Astrocyte of the hippocampus (primary cell): Measurements from ENCODE around the gene GPD2.

ENCODE experiments used
- DNase-seq: peaks from one replicate; pipeline ENCODE4 v3.0.0; 2011; ENCODE audit warnings: low read depth, low spot score

Gene GPD2

DNA sequence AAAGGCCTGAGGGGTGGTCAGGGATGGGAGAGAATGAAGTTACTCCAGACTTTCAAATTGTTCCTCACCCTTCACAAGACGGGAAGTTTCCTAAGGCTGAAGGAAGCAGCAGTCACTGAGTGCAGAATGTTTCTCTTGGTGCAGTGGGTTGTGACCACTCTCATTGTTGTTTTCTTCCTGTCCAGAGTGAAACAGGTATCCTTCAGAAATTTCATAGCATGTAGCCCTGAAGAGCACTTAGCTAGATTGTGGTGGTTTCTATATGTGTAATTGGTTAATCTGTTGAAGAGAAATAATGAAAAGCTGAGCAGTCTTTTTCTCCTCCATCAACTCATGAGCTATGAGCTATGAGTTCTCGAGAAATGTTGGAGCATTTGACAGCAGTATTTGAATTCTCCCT lies 96.8 kb downstream of the GPD2 start:
- DNase-seq, result no peak

DNA sequence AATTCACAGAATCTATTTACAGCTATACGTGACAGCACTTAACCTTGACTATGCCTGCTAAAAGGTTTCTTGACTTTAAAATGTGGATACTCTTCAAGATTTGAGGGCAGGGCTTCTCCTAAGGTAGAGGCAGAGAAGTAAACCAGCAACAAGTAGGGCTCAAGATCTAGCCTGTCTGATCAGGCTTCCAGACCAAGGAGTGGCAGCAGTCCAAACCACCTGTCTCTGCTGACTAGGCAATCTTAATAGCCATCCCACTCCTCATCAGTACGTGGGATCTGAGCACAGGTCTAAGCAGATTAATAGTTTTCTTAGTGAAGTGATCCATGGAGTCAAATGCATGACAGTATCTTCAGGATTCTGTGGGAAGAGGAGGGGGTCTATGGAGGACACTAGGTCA lies 100.4 kb downstream of the GPD2 start:
- DNase-seq, result peak; percentile 42

DNA sequence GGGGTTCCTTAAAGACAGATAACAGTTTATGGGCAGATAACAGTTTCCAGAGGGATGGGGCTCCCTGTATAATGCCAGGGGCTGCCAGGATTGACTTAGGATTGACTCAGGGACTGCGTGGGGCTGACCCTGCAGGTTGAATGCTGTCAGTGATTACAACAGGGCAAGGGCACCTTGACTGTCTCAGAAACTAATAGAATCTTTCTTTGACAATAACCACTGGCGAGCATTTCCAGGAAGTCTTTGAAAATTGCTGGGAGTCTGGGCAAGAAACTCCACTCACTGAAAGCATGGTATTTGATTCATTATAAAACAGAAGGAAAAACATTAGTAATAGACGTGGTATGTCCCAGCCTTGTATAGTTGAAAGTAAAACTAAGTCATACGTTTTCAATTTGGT lies 101.0 kb downstream of the GPD2 start:
- peak; percentile 80 for DNase-seq

- DNase-seq, result peak; percentile 69
Observed at GRCh38 chr2:156538083-156538504, 101.9 kb downstream of the GPD2 start.

DNA sequence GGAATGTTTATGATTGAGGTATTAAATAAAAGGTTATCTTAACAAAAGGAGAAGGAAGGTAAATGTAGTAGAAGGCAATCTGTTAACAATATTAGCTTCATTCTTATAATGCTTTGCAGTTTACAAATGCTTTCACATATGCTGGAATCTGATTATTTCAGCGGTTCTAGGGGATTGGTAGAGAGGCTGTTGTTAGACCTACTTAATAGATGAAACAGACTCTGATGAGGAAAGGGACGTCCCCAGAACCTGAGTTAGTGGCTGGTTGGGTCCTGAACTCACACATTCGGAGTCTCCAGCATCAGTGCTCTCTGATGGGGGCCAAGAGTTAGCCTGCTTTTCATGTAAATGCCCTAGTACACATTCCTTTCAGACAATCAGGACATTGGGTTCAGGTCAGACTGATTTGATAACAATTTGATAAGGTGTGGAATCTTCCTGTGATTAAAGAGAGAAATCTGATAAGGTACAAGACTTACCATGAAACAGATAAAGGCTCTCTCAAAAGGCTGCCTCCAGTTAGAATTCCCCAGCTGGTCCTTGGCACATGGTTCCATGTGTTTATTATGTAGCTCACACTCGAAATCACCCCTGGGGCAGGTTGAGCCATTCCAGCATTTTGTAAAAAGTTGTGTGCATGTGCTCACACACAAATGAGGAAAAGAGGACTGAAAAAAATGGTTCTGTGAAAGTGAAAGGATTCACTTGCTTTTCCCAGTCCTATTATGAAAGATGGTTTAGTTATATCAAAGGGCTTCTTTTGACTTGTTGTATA lies 103.1 kb downstream of the GPD2 start:
- DNase-seq, result no peak

DNA sequence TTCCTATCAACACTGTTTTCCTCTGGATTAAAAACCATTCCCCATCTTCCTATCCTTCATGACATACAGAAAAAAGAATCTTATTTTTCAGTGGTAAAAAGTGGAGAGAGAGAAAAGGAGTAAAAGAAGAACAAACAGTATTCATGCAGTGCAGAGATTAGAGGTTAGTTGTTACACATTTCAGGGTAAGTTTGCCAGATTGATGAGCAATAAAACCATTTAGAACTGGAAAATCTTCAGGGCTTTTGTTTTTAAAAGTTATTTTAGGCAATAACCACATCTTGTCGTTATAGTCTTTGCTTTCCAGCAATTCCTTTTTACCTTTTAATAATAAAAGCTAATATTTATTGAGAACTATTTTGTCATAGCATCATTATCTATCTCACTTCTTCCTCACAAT lies 104.5 kb downstream of the GPD2 start:
- no peak for DNase-seq

DNA sequence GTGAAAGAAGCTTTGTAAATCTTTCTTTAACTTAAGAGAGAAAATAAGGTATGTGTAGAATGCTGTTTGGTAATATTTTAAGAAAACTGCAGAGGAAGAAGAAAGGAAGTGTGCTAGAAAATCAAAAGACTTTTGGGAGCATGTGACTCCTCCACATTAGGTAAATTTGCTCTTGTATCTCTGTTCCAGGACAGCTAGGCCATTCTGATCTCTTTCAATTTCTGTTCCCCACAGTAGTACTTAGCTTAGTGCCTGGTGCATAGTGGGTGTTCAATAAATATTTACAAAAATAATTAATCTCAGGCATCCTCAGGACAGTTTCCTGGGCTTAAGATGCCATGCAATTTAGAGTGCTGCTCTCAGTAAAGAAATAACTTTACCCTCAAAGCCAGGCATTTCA lies 105.0 kb downstream of the GPD2 start:
- no peak for DNase-seq

DNA sequence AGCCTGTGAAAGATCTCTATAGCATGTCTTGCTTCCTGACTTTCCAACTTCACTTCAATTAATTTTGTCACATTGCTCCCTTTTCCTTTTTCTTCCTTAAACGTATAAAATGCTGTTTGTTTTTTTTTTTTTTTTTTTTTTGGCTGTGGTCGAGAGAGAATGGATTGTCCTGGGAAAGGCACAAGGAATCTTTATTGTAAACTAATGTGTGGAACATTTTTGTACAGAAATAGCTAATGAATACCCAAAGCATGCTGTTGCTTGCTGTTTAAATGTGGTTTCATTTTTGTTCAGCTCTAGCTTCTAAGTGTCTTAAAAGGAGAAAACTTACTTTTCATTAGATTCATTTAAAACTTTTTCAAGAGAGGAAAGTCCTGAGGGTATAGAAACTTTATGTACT lies 105.5 kb downstream of the GPD2 start:
- DNase-seq, result no peak

DNA sequence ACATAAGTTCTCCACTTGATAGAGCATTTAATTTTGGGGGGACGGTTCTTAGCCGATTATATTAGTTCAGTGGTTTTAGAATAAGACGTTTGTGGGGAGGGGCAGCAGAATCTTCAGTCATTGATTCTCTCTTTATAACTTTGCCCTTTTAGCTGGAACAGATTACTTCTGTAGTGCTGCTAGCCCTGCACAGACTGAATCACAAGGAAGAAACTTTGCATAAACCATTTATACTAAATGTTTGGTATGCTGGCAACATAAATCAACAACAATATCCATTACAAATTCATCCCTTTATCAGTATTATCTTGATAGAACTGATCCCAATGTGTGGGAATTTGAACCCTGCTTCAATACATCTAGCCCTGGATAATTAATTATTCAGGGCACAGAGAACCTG lies 112.2 kb downstream of the GPD2 start:
- no peak for DNase-seq

GRCh38 chr2:156553714-156554442 lies 117.7 kb downstream of the GPD2 start:
- DNase-seq, result no peak

DNA sequence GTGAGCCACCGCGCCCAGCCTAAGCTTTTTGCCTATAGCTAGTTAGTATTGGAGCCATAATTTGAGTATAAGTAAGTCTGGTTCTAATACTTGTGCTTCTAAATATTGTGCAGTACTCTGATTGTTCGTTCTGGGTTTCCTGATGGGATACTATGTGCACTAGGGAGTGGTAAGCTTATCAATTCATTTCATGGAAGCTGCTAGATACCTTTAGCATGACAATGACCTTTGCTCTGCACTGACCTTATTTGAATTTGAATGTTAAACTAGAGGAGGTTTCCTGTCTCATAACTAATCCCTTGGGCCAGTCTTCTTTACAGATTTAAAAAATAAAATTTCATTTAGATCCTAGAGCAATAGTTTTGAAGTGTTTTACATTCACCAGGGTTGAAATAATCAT lies 125.1 kb downstream of the GPD2 start:
- no peak for DNase-seq

DNA sequence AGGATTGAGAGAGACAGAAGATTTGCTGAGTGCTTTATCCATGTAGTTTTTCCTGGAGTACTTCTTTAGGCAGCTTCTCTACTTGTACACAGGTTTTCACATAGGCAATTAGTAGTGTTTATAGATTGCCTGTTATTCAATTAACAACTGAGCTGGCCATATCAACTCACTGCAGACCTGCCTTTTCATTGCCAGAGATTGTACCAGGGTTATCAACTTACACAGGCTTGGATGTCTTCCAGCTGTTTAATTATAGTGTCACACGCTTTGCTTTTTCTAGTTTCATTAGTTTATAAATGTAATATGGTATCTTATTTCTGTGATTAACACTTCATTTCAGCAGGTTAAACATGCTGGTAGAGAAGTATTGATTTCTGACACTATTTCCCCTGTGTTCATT lies 125.9 kb downstream of the GPD2 start:
- DNase-seq, result no peak

DNA sequence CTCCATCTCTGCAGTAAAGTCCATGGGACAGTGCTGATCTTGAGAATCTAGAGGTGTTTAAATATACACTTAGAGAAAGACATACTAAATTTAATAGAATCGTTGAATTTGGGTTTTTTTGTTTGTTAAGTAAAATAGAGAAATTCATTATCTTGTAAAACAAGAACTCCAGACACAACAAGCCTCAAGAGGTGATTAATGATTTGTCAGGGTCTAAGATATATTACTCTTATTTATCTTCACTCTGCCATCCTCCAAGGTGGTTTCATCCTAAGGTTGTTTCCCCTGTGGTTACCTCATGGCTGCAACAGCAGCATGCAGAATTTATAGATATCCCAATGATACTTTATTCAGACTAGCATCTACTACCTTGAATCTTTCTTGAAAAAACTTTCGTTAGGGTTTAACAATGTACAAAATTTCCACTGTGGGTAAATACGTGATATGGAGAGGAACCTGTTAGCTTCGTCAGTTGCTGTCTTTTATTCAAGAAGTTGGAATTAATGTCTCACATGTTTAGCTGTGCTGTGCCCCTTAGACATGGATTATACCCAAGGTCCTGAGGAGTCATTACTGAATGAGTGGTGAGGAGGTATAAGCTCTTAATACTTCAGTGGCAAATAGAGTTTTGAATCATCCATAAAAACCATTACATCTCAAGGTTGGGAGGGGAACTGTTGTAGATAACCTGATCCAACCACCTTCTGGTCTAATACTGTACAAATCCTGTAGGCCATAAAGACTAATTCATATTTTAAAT lies 128.0 kb downstream of the GPD2 start:
- peak; percentile 23 for DNase-seq

- peak; percentile 96 for DNase-seq
Observed at GRCh38 chr2:156565066-156565710, 129.0 kb downstream of the GPD2 start.

- no peak for DNase-seq
Observed at GRCh38 chr2:156573710-156574109, 137.5 kb downstream of the GPD2 start.

DNA sequence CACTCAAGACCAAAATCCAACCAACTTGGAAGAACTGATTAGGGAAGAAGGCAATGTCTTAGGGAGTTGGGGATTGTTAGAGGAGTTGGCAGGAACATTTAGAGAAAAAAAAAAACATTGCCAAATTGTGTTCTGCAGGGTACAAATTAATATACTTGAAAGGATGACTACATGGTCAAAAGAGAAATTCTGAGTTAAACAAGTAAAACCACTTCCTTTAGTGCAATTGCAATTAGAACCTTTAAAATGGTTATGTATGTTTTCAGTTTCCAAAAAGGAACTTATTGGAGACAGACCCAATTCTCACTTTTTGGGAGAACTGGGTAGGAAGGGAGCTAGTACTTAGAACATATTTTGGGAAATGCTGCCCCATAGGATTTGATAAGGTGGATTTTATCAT lies 137.9 kb downstream of the GPD2 start:
- no peak for DNase-seq

- DNase-seq, result no peak
Observed at GRCh38 chr2:156576005-156576404, 139.8 kb downstream of the GPD2 start.

GRCh38 chr2:156580501-156580900 lies 144.3 kb downstream of the GPD2 start:
- DNase-seq, result no peak

DNA sequence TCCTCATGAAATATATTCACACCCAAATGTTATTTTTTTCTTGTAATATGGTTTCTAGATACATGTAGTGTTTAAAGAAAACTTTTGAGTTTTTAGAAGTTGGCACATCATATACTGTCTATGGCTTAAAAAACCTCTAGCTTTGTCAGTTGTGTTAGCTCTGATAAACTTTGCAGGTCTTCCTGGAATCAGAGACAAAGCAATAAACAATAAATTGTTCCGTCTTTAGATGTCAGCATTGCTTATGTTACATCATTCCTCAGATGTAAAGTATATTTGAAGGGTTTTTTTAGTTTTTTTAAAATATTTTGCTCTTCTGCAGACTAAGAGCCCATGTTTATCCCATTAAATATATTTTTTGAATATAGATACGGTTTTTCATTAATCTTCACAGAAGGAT lies 145.1 kb downstream of the GPD2 start:
- no peak for DNase-seq

DNA sequence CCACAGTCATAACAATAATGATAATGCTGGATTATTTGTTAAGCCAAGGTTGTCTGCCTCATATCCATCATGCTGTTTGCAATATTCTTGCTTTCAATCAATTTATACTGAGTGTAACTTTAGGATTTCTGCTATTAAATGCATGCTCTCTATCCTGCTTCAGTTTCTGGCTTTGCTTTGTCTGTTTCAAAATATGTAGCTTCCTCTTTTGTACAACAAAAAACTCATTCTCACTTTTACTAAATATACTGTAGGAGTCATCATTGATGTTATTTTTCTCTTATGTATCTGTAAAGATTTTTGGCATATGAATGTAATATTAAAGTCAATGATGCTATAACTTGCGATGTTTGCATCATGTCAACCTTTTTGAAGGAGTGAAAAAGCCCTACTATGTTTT lies 149.3 kb downstream of the GPD2 start:
- no peak for DNase-seq

DNA sequence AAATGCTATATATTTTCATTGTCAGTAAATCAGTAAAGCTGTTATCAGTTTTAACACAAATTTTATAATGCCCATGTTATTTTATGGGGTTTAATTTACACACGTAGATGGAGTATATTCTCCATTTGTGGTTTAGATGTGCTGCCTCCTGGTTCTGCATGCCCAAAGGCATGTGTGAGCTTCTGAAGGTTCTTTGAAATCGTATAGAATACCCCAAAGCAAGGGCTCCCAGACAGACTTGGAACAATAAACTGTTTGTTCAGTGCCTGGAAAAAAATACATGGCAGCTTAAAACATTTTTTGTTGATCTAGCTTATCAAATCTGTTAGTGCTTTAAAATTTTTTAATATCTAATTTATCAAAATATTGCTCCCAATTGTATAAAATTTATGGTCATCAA lies 150.4 kb downstream of the GPD2 start:
- no peak for DNase-seq
